Renal pelvis (tissue), 4 donors: ENCODE measurements around the gene FGF14. TPM values are rescaled to one million over a fixed set of nuclear protein-coding genes. Genes with fewer than 3 reads are reported as not detected.
A peak's percentile ranks its signal among the peaks of the same experiment; 100 is the strongest.

Experiments used
- DNase-seq: peaks from one replicate; pipeline ENCODE4 v3.0.0-alpha.2; 2013
- polyA plus RNA-seq, 3 donors: library from polyadenylated mRNA; unstranded; fragments of 120-200 nt; gene quantifications; one replicate each; pipeline ENCODE4 v1.2.1, GENCODE V29; 2013; ENCODE audit not compliant: insufficient read length in 3 of 3

Gene FGF14
- polyA plus RNA-seq, 3 donors, result 0.55 to 0.94 (median 0.76) TPM

DNA sequence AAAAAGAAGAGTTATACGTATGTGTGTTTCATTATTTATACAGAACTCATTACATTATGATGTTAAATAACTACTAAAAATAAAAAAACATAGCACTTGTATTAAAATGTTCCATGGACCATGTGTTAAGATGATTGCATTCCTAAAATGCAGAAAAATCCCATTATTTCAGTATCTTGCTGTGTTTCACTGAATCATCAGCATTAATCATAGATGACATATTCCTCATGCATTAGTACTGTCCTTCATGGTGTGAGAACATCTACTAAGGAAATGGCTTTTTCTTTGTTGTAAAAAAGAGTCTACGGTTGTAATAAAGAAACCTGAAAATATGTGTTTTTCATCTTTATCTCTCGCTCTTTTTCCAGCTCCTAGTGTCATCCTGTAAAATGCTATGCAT is 416.5 kb downstream of the FGF14 start:
- no peak for DNase-seq

DNA sequence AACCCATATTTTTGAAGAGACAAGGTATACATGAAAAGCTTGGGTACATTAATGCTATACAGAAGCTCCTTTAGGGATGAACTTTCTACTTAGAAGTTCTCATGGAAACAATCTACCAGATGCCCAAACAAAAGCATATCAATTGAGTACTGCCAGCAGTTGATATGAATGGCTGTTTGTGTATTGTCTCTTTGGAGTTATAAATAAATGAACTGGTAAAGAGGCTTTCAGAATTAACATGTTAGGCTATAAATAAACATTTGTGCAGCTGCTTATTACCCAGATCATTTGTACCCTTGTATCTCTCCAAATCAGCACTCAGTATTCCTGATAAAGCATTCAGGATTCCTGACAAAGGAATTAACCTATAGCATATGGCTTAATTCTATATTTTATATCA is 418.9 kb downstream of the FGF14 start:
- no peak for DNase-seq

DNA sequence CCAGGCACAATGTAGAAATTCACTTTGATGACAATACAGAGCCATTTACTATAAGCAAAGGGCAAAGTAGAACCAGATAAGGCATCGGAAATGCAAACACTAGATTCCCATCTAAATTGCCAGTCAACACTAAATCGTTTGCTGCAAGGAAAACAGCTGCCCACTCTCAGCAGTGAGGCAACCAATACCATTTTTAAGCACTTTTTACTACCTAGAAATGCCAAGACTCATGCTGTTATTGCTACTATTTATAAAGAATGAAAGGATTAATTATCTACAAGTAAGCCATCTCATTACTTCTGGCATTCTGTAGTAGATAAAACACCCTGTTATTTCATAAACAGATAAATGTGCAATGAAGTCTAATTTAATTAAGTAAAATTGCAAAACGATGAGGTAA is 422.0 kb downstream of the FGF14 start:
- DNase-seq, result no peak

DNA sequence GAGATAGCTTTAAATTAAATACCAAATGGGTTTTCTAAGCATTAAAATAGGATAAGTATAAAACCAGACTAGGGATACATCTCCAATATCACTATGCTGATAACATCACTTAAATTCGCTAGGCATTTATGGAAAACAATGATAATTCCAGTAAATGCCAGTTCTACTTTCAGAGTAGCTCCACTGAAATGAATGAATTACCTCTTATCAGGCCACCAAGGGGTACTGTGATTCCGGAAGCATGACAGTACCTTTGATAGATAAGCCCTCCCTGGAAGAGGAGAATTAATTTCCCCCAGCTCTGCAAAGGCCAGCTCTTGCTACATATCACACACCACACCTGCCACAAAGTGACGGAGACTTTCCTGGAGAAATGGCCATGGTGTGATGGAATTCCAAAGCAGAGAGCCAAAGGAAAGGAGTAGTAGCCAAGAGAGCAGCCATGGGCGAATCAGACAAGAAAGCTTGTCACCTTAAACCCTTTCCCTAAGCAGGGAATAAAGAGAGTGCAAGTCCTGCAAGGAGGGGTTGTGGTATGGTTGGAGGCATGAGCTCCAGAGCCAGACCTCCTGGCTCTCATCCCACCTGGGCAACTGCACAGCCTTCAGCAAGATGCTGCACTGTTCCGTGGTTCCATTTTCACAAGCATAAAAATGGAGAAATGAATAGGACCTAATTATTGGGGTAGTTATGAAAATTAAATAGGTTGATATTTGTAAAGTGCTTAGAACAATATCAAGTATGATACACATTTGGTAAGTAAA is 423.1 kb downstream of the FGF14 start:
- DNase-seq, result no peak

DNA sequence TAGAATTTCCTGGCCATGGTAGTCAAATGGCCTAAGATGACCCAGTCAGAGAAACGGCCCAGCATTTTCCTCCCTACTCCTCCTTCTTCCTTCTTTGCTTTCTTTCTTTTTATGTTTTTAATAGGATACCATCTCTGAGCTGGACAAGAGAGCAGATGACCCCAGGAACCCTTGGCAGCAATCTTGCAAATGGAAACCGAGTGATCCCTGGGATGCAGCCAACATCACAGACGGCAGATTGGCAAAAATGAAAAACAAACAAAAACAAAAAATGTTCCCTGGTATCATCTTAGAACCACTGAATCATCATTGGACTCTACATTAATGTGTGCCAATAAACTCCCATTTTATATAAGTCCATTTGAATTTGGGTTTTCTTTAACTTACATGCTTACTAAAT is 424.4 kb downstream of the FGF14 start:
- no peak for DNase-seq

DNA sequence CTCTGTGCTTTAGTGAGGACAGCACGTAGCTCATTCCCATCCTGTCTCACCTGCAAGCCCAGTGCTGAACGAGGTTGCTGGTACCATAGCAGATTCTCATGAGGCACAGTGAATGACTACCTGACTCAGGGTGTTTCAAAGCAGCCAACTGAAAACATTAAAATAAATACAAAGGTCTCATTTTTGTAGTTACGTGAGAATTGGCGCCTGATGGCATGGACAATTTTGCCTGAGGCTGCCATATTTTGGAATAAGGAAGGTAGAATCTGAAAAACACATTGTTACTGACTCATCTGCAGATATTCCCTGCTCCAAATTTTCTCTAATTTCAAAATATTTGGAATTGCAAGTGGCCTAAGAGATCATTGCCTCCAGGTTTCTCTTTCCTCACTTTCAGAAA is 429.7 kb downstream of the FGF14 start:
- no peak for DNase-seq

DNA sequence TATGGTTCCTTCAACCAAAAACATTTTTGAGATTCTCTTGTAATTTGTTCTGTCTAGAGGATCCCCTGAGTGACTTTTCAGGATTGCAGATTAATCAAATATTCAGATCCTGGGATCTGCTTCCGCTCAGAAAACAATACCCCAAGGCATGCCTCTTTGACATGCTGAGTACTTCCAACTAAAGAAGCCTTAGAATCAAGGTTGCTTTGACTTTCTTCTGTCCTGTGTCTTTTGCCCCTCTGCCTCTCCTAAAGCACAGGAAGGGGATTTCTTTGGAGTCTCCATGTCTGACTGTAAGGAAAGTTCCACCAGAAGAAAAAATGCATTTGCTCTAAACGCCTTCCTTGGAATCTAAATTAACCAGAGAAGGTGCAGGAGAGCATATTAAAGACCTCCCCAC is 431.5 kb downstream of the FGF14 start:
- DNase-seq, result no peak

DNA sequence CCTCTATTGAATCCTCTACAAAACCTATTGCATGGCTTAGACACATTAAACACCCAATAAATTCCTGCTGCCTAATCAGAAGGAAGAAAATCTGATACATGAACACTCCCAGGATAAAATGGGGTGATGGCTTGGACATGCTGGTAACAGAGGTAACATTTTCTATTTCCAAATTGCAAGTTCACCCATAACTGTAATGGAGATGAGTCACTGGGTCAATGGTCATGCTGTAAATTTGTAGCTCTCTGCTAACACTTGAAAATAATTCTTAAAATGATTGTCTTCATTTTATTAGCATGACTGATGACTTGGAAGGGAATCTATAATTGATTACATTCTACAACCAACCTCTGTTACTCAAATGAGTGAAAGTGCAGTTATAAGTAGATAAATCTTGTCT is 434.1 kb downstream of the FGF14 start:
- no peak for DNase-seq

DNA sequence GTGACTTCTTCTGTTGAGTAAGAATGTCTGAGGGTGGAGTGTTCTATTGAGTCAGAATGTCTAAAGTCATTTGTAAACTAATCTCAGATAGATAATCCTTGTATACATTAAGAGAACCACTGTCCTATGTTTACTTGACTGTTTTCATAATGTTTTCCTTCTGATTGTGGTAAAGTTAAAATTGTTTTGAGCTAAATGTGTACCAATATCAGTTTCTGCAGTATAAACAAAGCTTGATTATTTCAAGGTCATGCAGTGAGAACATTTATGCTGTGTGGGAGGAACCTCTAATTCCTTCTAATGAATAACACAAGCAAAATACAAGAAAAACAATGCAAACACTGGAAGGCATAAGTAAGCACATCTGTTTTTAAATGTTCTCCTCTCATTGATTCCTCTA is 434.6 kb downstream of the FGF14 start:
- DNase-seq, result no peak

DNA sequence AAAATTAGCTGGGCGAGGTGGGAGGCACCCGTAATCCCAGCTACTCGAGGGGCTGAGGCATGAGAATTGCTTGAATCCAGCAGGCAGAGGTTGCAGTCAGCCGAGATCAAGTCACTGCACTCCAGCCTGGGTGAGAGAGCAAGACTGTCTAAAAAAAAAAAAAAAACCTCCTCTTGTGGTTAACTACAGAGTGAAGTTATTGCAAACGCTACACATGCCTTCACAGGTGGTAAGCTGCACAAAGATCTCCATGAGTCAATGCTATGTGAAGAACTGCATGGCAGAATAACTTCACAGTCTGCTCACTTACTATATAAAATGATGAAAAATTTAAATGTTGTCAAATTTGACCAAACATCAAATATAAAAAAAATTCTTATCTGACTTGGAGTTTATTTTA is 436.8 kb downstream of the FGF14 start:
- no peak for DNase-seq

DNA sequence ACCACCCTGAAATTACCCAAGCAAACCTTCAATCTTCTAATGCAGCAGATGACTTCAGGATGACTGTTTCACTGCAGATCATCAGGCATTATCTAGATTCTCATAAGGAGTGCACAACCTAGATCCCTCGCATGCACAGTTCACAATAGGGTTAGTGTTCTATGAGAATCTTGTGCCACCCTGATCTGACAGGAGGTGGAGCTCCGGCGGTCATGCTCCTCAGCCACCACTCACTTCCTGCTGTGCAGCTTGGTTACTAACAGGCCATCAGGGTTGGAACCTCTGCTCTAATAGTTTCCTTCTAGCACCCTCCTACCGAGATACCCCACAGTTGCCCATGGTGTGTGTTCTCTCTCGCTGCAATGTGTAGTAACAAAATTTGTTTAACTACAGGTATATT is 442.8 kb downstream of the FGF14 start:
- no peak for DNase-seq

DNA sequence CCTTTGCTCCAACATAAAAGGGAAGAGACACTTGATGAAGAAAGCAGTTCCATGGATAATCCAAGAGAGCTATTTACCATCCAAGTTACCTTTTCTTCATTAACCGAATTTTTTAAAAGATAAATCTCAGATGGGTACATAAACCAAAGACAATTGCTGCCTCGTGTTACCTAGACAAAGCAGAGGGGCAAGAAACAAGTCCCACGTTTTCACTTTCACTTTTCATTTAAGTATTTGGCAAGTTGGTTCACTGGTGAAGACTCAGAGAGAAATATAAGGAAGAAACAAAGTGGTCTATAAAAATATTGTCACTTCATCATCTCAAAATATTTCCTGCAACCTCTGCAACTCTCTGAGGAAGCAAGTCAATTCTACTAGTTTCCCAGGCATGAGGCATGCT is 446.1 kb downstream of the FGF14 start:
- no peak for DNase-seq

DNA sequence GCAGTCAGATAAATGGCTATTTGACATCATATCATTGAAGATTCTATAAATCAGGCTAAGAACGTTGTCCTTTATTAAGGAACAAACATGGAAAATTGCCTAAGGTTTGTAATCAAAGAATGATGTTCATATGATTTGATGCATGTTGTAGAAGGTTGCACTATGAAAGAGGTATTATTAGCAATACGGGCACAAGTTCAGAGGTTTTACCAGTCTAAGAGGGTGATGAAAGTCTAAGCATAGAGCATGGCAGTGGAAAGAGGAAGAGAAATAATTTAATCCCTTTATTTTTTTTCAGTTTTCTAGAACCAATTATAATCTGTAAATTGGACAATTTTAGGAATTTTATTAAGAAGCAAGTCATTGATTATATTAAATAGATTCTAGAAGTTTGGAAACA is 450.7 kb downstream of the FGF14 start:
- no peak for DNase-seq

DNA sequence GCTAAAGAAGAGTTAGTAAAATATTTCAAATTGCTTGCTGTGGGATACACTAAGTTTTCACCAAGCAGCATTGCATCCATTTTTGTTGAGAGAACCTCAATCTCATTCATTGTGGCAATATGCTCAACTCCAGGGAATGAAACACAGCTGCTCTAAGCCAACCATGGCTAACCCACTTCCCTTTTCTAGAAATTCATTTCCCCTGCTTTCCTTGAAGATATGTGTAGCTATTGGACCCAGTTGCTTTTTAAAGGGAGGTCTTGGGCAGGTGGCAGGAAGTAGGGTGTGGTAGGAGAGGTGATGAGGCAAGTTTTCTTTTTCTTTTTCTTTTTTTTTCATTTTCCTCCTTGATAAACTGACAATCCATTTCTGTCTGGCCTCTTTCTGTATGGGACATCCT is 452.2 kb downstream of the FGF14 start:
- no peak for DNase-seq

DNA sequence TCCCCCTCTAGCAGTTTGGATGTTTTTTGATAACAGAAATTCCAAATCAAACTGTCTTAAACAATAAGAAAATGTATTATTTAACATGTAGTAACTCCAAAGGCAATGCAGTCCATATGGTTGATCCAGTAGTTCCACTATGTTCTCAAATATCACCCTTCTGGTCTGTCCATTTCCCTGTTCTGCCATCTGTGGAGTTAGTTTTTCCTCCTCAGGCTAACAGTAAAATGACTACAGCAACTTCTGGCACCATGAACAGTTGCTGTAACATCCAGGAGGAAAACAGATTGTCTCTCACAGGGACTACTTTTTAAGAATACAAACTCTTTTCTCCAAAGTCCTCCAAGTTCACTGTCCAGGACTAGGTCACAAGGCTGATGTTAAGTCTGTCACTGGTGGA is 455.4 kb downstream of the FGF14 start:
- DNase-seq, result no peak

DNA sequence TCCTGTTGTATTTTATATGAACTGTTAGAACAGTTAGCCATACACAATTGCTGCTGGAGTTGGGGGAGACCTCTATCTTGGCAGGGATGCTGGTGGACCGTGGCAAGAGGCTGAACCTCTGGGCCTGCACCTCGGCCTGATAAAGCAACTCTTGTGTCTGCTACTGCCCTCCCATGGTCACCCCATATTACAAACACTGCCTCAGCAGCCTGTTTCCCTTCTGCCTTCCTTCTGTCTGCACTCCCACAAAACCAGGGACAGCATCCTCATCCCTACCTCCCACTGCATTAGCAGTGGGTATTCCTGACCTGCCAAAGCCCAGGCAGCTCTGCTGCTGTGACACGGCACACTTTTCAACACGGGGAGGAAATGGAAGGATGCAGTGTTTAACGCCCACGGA is 456.4 kb downstream of the FGF14 start:
- DNase-seq, result no peak

DNA sequence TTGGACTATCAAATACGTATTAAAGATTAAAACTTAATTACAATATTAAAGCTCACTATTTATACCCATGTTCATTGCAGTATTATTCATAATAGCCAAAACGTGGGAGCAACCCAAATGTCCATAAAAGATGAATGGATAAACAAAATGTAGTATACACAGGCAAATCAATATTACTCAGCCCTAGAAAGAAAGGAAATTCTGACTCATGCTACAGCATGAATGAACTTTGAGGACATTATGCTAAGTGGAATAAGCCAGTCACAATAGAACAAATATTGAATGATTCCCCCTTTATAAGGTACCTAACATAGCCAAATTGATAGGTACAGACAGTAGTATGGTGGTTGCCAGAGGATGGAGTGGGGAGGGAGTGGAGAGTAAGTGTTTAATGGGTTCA is 457.3 kb downstream of the FGF14 start:
- no peak for DNase-seq

DNA sequence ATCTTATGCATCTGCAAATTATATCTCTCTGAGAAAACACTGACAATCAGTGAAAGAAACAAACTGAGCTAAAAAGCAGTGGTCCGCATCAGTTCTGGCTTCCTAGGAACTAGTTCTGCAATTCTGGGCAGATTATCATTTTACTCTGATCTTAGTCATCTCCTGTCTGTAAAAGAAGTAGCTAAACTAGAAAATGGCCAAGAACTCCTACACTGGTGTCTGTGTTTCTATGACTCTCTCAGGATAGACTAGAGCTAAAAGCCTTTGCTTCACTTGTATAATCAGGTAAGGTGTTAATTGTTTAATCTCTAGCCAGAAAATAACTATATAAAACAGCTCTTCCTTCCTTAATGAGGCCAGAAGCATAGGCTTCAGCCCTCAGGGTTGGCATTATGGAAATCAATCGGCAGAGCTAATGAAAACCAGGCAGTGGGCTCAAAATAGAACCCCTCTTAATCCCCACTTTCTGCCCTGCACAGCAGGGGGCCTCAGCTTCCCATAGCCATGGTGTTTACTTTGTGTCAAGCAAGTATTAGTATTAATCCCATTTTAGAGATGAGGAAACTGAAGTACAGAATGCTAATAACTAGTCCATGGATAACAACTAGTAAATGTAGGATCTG is 459.2 kb downstream of the FGF14 start:
- no peak for DNase-seq

DNA sequence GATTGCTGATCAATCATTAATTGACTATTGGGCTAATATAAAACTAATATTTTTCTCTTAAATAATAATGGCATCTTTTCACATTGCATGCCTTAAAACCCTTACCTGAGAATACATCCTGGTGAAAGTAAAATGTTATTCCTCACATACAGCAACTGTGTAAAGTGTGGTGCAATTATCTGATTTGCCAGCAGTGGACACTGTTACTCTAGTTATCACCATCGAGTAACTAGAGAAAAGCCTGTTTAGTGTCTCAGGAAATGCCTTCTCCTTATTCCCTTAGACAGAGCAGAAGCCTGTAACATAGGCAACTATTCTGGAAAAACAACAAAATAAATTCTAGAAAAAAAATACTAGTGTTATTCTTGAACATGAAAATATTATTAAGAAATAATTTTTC is 459.8 kb downstream of the FGF14 start:
- peak; percentile 55 for DNase-seq

DNA sequence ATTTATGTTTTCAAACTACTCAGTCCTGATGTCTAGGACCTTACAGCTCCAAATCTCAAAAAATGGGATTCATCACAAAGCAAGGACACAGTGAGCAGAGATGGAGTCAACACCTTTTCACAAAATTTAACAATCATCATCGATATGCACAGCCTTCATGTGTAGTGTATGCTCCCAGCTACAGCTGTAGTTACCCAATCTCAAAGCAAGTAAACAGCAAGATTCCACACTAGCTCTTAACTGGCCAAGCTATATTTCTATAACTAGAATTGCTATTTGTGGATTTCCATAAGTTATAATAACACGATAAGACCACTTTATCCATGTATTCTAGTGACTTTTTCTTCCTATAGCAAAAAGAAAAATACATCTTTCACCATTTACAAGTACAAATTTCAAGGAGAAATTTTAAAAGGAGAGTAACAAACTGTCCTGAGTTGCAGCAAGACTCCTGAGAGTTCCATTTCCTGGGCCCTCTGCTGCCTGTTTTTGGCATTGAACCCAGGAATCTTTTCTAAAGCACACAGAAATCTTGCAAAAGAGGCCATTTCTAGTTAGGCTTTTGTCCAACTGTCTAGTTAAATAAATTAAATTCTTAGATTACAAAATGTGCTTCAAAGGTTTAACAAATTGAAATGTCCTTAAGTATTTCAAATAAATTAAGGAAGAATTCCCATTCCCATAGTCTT is 460.6 kb downstream of the FGF14 start:
- no peak for DNase-seq

DNA sequence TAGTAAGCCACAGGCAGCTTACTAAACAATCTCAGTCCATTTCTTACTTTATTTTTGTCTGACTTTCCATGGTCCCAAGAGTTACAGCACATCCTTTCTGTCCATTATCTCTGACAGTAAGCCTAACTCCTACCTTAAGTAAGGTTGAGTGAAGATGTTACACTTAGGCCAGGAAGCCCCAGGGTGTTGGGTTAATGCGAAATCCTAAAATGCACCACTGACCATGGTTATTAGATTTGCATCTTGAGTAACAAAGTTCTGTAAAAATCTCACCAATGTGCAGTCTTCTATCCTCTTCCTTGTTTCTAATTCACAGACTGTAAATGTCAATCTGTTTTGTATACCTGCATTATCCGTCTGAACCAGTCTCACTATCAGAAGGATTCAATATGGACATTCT is 462.5 kb downstream of the FGF14 start:
- DNase-seq, result no peak

DNA sequence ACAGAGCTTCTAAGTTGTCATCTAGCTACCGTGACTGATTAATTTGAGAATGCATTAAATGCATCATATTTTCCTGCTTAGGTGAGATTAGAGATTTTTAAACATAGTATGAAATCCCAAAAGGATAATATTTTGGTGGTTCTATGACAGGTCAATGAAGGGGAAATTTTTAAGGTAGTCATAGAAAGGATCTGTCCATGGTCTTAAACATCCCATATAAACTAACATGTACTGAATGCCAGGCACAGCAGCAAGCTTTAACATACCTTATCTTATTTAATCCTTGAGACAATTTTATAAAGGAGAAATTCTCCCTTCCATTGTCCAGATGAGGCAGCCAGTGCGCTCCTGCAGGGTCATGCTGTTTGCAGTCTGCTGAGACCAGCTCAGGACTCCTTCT is 466.0 kb downstream of the FGF14 start:
- DNase-seq, result no peak

DNA sequence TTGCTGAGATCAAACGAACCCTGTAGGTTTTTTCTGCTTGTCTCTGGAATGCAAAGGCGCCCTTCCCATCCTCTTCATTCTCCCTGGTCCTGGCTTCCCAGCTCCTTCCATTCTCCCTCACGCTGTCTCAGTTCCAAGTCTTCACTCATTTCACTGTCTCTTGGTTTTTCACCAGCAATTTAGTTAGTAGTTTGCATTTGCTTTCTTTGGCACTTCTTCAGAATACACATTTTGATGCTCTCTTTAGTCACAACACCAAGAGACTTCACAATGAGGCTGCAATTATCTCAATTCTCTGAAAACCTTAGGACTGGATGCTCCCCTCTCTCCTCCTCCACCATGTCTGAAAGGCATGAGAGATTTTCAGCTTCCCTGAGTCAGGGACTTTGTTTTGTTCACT is 470.7 kb downstream of the FGF14 start:
- no peak for DNase-seq

DNA sequence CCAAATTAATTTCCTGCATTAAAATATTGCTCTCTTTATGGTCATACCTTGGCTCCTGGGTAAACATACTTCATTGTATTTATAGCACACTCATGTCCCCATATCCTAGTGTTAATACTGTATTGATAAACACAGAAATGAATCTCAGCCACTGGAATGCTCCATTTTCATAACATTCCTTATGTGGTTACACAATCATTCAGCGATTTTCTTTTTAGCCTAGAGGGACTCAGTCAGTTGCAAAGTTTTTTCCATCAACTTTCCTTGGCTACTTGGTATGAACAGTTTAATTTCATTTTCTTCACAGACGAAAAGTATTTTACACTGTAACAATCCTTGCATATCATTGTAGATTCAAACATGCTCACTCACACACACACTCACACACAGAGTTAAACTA is 471.5 kb downstream of the FGF14 start:
- DNase-seq, result no peak
